Measurements from ENCODE around the gene SH2D5. TPM values are rescaled to one million over a fixed set of nuclear protein-coding genes. Genes with fewer than 3 reads are reported as not detected.
"Not testable (repeated sequence)": the region's sequence is repeated elsewhere in the genome, so short reads cannot be mapped to it uniquely, and the experiment has no call there.

The SH2D5 gene
- total and polyA plus RNA-seq, 2 donors (not counting 3 experiments of a cell fraction or from before 2014, with no cell fraction given) = 0.23 to 1.0 TPM

GRCh38 chr1:20678599-20678998, 53.9 kb downstream of the SH2D5 start:
- DNase-seq (ENCODE audit: low read depth, low spot score) = no peak
- Histone ChIP-seq H3K9me3 (replicated peaks; ENCODE audit: control insufficient read depth, insufficient read depth, low read length) (no peaks in the 10 kb centered on the region), H3K9me1 (replicated peaks; ENCODE audit: control insufficient read depth, extremely low read depth, insufficient read depth, low read length) (no peaks in the 10 kb centered on the region), H2AFZ (ENCODE audit: low read depth, low read length) (no peak overlapping the region), H3K36me3 (ENCODE audit: control insufficient read depth in 2 of 2, extremely low read depth in 1 of 2, insufficient read depth in 2 of 2, low read length in 2 of 2) (no peaks in the 10 kb centered on the region), H3K79me2 (ENCODE audit: control insufficient read depth, insufficient read depth, low read length) (no peaks in the 10 kb centered on the region), H3K9ac (replicated peaks; ENCODE audit: extremely low read depth, insufficient read depth, low read length) (no peak overlapping the region), H3K4me1 (ENCODE audit: control insufficient read depth, extremely low read depth, insufficient read depth, low read length) (no peaks in the 10 kb centered on the region), H3K27me3 (ENCODE audit: control insufficient read depth in 2 of 2, insufficient read depth in 2 of 2, low read length in 2 of 2) (peaks cover 0 to 4% of the 10 kb centered on the region in 2 experiments), H4K20me1 (replicated peaks; ENCODE audit: control insufficient read depth, extremely low read depth, insufficient read depth, low read length) (no peaks in the 10 kb centered on the region), H3K4me2 (ENCODE audit: insufficient read depth, low read length) (no peak overlapping the region), H3K27ac (ENCODE audit: insufficient read depth, low read depth, low read length) (no peak overlapping the region), H3K4me3 (replicated peaks in 1 of 3; ENCODE audit: insufficient read depth in 1 of 3, low read depth in 1 of 3, low read length in 3 of 3) (no peak overlapping the region)
- dilution Hi-C loops (cut with MboI; ENCODE audit: extremely low pct_ligation_motif_present, low sequenced_read_pairs) (no loop called here), intact Hi-C loops (cut with micrococcal nuclease) (no loop called here)
- POLR2A ChIA-PET = no interaction called here
- no TSS peak for BruUV-seq (replicated peaks)
- TF ChIP-seq JUN (IDR thresholded peaks at IDR 0.05; ENCODE audit: borderline replicate concordance, insufficient read depth, insufficient read length, low read depth) (no peak), GATA2 (IDR thresholded peaks at IDR 0.05; ENCODE audit: insufficient read depth, insufficient read length, low read depth, low read length) (no peak), EZH2 (IDR thresholded peaks at IDR 0.05; ENCODE audit: borderline replicate concordance, low read depth, low read length, severe bottlenecking) (no peak), MYC (IDR thresholded peaks at IDR 0.05; ENCODE audit: low read depth, low read length) (no peak), MAX (IDR thresholded peaks at IDR 0.05; ENCODE audit: insufficient read depth, insufficient read length) (no peak), FOS (IDR thresholded peaks at IDR 0.05; ENCODE audit: borderline replicate concordance, insufficient read depth, low read length) (no peak), POLR2AphosphoS5 (IDR thresholded peaks at IDR 0.05; ENCODE audit: insufficient read depth, low read depth, low read length) (no peak), POLR2A (IDR thresholded peaks at IDR 0.05; ENCODE audit: low read depth, low read length) (no peak), CTCF (IDR thresholded peaks at IDR 0.05; ENCODE audit: extremely low read depth in 1 of 2, insufficient read depth in 1 of 2, low read depth in 1 of 2, low read length in 2 of 2) (no peak)
- no peak for FAIRE-seq
- CTCF ChIA-PET = no interaction called here

GRCh38 chr1:20673626-20674025, 58.9 kb downstream of the SH2D5 start:
- POLR2A ChIA-PET; H3K27me3 ChIP-seq (ENCODE audit: control insufficient read depth in 2 of 2, insufficient read depth in 2 of 2, low read length in 2 of 2); intact Hi-C loops (cut with micrococcal nuclease); H3K27ac ChIP-seq (ENCODE audit: insufficient read depth, low read depth, low read length); H2AFZ ChIP-seq (ENCODE audit: low read depth, low read length); H4K20me1 ChIP-seq (replicated peaks; ENCODE audit: control insufficient read depth, extremely low read depth, insufficient read depth, low read length); H3K79me2 ChIP-seq (ENCODE audit: control insufficient read depth, insufficient read depth, low read length); H3K9me1 ChIP-seq (replicated peaks; ENCODE audit: control insufficient read depth, extremely low read depth, insufficient read depth, low read length); H3K4me1 ChIP-seq (ENCODE audit: control insufficient read depth, extremely low read depth, insufficient read depth, low read length); H3K4me2 ChIP-seq (ENCODE audit: insufficient read depth, low read length); dilution Hi-C loops (cut with MboI; ENCODE audit: extremely low pct_ligation_motif_present, low sequenced_read_pairs); H3K4me3 ChIP-seq (replicated peaks in 1 of 3; ENCODE audit: insufficient read depth in 1 of 3, low read depth in 1 of 3, low read length in 3 of 3); DNase-seq (ENCODE audit: low read depth, low spot score); H3K36me3 ChIP-seq (ENCODE audit: control insufficient read depth in 2 of 2, extremely low read depth in 1 of 2, insufficient read depth in 2 of 2, low read length in 2 of 2); BruUV-seq (replicated peaks); FAIRE-seq; H3K9ac ChIP-seq (replicated peaks; ENCODE audit: extremely low read depth, insufficient read depth, low read length); H3K9me3 ChIP-seq (replicated peaks; ENCODE audit: control insufficient read depth, insufficient read depth, low read length): not testable (repeated sequence)
- CTCF ChIA-PET = interaction anchor here (1.7 kb wide), 1 partner anchor 522 kb away, joined by 4 read pairs; no protein-coding TSS in a partner anchor

Measured in endothelial cell of umbilical vein (primary cell).